HG03442 (cell line): Measurements from ENCODE around the gene DUSP10.

Experiments
- ATAC-seq: cut with Tn5 transposase; IDR thresholded peaks from one replicate; pipeline ENCODE4 v1.9.1; 2021; ENCODE audit warnings: mild to moderate bottlenecking, moderate library complexity; ENCODE audit not compliant: unreplicated experiment

The DUSP10 gene

DNA sequence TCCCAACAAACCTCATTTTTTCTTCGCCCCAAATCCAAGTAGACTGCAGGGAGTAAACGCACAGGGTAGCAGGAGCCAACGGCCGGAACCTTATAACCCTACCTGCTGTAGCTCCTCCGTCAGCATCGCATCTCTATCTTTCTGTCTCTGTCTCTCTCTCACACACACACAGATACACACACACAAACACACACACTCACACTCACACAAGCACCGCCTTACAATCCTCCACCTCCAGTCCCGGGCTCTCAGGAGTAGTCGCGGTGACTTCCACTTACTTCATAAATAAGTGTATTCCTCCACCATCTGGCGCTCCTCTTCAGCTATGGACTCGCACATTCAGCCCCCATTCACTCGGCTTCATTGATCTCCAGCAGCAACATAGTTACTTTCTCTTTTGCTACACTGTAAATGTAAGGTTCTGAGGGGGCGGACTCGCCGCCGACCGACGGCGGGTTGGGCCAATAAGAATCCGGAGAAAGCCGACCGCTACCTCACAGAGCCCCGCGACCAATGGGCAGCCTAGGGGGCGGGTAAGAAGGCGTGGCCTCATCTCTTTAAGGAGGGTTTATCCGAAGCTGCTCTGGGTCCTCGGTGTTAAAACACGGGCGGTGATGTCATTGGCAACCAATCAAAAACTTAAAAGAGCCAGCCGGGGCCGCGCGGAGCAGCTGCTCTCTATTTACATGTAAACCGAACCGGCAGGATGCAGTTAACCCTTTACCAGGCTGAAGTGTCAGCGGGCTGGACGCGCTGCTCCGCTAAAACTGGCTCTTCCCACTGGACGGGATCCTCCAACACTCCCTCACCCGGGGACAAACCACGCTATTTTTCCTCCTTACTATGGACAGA is at the start of gene DUSP10:
Gene DUSP10 (minus strand): TSS at position 387 of the 852 bp plus-strand sequence. CDS start 2,345 bp downstream, outside the sequence.
- ATAC-seq = peak; percentile 85

DNA sequence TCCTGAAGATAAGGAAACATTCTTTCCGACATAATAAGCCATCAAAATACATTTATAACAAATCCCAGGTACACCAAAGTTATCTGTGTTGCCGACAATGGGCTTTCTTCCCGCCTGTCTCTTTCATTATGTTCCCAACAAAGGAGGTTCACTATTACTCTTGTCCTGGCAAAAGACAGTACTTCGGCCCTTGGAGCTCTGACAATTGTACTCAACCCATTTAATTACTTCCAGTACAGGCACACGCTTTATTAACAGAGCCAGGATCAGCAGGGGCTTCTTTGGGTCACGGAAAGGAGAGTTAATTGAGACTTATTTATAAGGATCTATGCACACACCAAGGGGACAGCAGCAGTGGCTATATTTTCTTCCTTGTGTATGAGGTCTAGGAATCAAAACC is 46.6 kb upstream of the DUSP10 start:
- ATAC-seq = no peak

DNA sequence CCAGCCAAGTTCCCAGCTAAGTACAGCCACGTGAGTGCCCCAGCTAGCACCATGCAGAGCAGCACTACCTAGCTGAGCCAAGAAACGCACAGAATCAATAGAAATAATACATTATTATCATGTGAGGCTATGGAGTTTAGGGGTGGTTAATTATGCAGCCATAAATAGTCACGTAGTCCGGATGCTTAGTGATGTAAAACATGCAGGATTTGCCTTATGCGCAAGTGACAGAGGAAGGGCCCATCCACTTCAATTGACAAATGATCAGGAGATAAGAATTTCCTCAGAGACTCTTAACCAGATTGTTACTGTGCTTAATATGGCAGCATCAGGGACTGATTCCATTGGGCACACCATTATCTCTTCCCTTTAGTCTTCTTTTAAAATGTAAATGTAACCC is 44.8 kb upstream of the DUSP10 start:
- no peak for ATAC-seq

GRCh38 chr1:221783936-221784335 is 42.0 kb upstream of the DUSP10 start:
- no peak for ATAC-seq

DNA sequence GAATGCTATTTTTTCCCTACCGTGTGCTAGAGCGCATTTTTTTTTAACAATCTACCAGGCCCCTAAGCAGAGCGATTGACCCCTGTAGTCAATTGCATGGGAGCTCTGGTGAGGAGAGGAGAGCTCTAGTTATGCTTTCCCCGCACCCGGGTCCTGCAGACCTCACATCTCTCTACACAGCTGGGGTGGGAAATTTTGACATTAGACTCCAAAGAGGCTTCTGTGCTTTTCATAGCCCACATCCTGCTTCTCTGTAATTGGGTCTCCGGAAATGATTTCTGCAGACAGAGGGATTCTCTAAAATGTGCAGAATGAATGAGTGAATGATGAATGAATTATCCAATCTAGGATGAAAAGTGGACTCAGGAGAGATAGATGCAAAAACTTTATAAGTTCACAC is 41.5 kb upstream of the DUSP10 start:
- no peak for ATAC-seq

- ATAC-seq = no peak
These were observed 41.1 kb upstream of the DUSP10 start for GRCh38 chr1:221782970-221783369.

- no peak for ATAC-seq
These were observed 40.6 kb upstream of the DUSP10 start for GRCh38 chr1:221782477-221782876.

GRCh38 chr1:221781102-221781755 is 39.3 kb upstream of the DUSP10 start:
- ATAC-seq = no peak

- ATAC-seq = no peak
These were observed 38.3 kb upstream of the DUSP10 start for GRCh38 chr1:221780175-221780574.

GRCh38 chr1:221779771-221780170 is 37.9 kb upstream of the DUSP10 start:
- ATAC-seq = no peak

DNA sequence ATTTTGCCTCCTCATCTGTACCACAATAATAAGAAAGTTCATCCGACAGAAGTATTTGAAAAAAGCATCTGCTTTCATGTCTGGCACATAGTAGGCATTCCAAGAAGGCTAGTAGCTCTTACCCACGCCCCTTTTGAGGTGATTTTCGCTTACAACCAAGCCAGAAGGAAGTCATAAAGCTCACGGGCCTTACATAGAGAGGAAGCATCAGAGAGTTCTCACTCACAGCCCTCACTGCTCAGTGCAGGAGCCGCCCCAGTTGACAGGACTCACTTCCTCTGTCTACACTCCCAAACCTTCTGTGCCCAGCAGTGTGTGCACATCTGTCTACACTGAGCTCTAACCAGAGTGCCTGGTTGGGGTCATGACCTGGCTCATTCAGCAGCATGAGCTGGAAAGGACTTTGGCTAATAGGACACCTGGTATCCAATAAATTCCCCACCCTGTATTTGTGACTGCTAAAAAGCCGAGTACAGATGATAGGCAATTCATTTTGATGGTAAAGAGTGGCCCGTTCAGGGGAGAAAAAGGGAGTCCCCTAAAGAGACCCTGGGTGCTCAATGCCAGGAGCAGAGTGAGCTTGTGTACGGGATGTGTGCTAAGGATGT is 36.8 kb upstream of the DUSP10 start:
- peak; percentile 28 for ATAC-seq

- peak; percentile 24 for ATAC-seq
These were observed 36.2 kb upstream of the DUSP10 start for GRCh38 chr1:221778125-221778524.

DNA sequence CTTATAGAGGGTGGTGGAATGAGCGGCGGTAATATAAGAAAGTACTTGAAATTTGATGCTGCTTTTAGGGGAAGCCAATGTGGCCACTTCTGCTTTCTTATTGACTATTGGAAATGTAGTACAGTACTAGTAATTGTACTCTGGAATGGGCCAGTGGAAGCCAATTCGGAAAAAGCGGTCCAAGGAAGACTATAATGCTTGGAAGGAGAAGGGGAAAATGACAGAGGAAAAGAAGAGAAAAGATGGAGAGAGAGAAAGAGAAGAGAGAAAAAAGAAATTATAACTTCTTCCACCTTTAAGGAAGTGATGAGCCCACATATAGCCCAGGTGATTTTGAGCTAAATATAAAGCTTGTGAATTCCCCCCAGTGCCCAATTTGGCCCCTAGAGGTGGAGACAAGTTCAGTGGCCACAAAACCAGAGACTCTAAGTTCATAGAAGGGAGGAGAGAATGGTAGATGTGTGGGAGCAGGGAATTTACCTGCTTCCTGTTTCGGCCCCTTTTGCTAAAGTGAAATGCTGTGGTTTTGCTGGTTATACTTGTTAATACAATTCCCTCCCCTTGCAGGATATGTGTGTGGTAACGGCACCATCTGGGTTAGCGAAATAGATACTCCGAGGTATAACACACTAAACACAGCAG is 35.7 kb upstream of the DUSP10 start:
- peak; percentile 65 for ATAC-seq

DNA sequence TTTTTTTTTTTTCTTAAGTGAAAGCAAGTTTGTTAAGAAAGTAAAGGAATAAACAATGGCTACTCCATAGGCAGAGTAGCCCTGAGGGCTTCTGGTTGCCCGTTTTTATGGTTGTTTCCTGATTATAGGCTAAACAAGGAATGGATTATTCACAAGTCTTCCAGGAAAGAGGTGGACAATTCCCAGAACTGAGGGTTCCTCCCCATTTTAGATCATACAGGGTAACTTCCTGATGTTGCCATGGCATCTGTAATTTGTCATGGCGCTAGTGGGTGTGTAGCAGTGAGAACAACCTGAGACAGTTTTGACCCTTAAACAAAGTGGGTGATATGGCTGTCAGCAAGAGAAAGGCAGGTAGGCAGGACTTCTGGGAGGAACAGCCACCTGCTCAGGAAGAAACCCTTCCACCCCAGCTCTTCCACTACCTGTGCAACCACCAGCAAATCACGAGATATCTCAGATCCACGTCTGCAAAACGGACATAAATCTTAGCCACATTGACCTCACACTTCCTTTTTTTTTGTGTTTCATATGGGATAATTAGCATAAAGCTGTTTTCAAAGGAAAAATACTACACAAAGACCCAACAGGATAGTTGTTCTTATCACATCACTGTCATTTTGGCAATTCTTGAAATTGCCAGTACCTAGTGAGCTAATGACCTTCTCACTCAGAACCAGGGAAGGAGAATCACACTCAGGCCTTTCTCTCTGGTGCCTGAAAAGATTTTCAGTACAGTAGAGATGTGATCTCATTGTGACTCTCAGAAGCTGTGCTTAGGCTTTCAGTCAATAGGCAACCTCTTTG is 34.8 kb upstream of the DUSP10 start:
- peak; percentile 26 for ATAC-seq

DNA sequence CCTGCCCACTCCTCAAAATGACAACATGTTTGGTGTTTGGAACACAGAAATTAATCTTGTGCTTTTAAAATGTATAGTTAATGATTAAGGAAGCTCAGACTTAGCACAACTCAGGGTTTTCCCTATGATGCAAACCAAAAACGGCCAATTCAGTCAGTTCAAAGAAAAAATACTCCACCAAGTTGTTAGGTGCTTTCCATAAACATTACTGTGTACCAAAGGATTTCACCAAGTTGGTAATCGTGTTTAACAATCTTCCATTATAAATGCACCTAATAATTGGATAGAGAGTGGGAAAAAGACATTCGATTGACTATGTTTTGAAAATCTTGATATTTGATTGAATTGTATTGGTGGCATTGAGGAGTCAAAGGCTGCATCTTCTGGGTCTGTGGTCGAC is 33.3 kb upstream of the DUSP10 start:
- no peak for ATAC-seq

DNA sequence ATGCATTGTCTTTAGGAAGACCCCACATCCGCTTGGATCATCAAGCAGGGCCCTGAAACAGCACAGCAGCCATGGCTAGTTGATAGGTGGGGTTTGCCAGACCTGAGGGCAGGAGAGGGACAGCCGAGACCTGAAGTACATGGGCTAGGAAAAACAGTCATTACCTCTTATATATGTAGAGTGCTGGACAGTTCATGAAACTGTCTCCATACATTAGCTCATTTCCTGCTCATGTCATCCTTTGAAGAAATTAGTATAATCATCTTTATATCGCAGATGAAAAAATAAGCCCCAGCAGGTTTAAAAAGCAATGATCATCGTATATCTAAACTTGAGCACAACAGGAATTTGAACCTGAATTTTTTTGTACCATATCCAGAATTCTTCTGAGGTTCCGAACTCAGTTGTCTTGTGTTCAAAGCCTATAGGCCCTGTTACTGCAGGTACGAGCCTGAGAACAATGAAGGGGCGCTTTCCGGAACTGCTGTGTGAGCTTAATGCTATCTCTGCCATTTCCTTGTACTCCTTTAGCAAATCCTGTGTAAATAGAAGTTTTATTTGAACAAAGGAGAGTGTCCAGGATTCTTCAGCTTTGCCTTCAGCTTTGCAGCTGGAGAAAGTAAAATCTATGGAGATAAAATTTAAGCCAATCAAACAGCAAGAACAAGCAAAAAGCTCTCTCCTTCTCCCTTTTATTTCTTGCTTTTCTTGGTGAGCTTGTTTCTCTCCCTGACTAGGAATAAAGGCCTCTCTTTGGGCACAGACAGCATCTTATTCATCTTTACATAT is 32.4 kb upstream of the DUSP10 start:
- ATAC-seq = no peak

GRCh38 chr1:221773383-221773782 is 31.5 kb upstream of the DUSP10 start:
- no peak for ATAC-seq

DNA sequence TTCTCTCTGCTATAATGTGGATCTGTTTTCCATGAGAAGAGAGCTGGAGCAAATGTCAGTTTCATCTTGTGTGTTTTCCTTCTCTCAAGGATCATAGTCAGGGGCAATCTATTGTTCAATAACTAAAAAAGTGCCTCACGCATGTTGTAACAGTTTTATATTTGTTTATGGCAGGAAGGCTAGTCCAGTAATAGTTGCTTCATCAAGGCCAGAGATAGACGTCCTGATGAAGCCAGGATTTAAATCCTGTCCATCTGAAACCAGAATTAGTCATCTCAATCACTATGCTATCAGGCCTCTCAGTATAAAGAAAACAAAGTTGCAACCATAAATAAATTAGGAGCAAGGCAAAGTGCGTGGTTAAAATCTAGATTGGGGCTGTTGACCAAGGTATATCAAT is 30.2 kb upstream of the DUSP10 start:
- ATAC-seq = no peak

DNA sequence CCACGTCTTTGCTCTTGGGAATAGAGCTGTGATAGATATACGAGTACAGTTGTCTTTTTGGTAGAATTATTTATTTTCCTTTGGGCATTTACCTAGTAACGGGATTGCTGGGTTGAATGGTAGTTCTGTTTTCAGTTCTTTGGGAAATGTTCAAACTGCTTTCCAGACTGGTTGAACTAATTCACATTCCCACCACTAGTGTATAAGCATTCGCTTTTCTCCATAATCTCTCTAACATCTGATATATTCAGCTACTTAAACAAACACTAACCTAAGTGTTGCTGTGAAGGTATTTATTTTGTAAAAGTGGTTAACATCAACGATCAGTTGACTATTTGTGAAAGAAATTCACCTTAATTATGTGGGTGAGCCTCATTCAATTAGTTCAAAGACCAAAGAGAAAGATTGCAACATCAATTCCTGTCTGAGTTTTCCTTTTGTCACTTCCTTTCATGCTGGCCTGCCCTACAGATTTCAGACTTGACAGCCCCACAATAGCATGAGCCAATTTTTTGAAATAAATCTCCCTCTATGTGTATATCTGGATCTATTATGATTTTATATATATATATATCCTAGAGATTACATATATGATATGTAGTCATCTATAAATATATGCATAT is 26.7 kb upstream of the DUSP10 start:
- ATAC-seq = no peak
